ENCODE measurements around the gene ADORA1. TPM values are rescaled to one million over a fixed set of nuclear protein-coding genes. Genes with fewer than 3 reads are reported as not detected.

Gene ADORA1
- total and polyA plus RNA-seq, 8 donors: 8.1 to 19.7 (median 15.5) TPM

DNA sequence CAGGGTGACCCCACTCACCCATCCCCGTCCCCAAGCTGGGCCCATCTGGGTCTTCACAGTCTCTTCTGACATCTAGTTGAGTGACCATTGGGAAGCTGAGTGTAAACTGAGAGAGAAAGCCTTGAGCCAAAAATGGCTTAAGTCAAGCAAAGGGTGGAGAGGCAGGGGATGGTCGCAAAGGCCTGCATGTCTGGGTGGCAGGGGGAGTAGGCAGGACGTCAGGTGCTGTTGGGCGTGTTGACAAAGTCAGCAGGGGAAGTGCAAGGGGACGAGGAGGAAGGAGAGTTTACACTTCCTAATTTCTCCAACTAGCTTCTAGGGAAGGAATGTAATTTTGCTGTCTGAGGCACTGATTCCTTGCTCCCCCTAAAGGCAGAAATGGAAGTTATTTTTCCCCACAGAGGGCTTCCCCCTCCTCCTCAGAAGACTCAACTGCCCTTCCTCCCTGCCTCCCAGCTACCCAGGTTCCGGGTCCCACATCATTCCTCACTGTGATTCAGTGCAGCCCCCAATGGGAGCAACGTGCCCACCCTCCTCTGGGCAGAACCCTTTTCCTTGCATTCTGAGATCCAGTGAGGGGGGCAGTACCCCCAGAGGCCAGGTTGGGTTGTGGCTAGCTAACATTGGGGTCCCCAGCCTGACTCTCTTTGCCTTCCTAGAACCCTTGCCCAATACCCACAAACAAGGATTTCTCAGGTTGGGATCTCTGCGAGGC lies 1.2 kb upstream of the ADORA1 start:
- 27 to 41% methylated on average over 8 of the region's 8 CpGs for WGBS, 2 donors
- ATAC-seq: peak in 2 of 4 donors; percentile 7 to 12
- no peak overlapping the region for H3K4me3 ChIP-seq
- DNase-seq: peak in 1 of 6 donors; percentile 10
- peak overlapping the region in 2 of 4 donors; percentile 5 to 69 for H3K27ac ChIP-seq
- no peak for FAIRE-seq
- no peaks in the 10 kb centered on the region for H3K27me3 ChIP-seq
- intact Hi-C loops (cut with DNase I): no loop called here
- TF ChIP-seq, protein P1, sequence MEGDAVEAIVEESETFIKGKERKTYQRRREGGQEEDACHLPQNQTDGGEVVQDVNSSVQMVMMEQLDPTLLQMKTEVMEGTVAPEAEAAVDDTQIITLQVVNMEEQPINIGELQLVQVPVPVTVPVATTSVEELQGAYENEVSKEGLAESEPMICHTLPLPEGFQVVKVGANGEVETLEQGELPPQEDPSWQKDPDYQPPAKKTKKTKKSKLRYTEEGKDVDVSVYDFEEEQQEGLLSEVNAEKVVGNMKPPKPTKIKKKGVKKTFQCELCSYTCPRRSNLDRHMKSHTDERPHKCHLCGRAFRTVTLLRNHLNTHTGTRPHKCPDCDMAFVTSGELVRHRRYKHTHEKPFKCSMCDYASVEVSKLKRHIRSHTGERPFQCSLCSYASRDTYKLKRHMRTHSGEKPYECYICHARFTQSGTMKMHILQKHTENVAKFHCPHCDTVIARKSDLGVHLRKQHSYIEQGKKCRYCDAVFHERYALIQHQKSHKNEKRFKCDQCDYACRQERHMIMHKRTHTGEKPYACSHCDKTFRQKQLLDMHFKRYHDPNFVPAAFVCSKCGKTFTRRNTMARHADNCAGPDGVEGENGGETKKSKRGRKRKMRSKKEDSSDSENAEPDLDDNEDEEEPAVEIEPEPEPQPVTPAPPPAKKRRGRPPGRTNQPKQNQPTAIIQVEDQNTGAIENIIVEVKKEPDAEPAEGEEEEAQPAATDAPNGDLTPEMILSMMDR (IDR thresholded peaks at IDR 0.05): peak in 1 of 4 donors; percentile 18
- no peaks in the 10 kb centered on the region for H3K9me3 ChIP-seq
- H3K4me1 ChIP-seq: peaks cover 8 to 11% (median 8%) of the 10 kb centered on the region in 3 donors
- H3K36me3 ChIP-seq: no peaks in the 10 kb centered on the region

DNA sequence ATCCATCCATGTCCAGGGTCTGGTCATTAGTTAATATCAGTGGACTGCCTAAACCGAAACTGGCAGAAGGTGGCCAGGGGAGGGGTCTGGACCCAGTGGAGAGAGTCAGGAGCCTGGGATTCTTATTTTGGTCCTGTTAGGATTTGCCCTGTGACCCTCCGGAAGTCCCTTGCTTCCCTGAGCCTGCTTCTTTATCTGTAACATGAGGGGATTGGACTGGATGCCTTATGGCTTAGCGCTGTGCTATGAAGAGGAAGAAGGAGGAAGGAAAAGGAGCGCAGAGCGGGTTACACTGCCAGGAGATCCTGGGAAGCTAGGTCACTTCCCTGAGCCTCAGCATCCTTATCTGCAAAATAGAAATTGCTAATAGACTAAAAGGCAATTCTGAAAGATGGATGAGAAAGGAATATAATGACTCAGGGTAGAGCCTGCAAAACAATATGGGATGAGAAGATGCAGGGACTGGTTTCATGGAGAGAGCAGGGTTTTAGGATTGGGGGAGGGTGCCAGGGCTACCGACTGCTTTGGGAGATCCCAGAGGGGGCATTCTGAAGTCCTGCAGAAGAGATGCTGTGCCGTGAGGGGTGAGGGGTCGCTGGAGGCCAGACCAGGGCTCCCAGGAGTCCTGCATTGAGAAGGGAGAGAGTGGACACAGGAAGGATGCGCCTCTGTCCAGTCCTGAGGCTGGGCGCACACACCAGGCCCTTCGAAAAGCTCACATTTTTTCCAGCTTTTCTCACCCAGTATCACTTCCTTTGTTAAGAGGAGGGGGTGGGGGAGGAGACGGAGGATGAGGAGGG lies 460 bp upstream of the ADORA1 start:
- no peaks in the 10 kb centered on the region for H3K36me3 ChIP-seq
- peaks cover 8 to 11% (median 8%) of the 10 kb centered on the region in 3 donors for H3K4me1 ChIP-seq
- WGBS, 2 donors: 18 to 23% methylated on average over 12 of the region's 12 CpGs
- no peaks in the 10 kb centered on the region for H3K27me3 ChIP-seq
- peak overlapping the region in 3 of 4 donors; percentile 35 to 48 (median 38) for H3K4me3 ChIP-seq
- no peaks in the 10 kb centered on the region for H3K9me3 ChIP-seq
- TF ChIP-seq, protein P1 (IDR thresholded peaks at IDR 0.05): no peak
- intact Hi-C loops (cut with DNase I): no loop called here
- ATAC-seq (peak in 3 of 4 donors; percentile 10 to 22 (median 21)), FAIRE-seq (no peak), DNase-seq (peak in 1 of 6 donors; percentile 16)
- H3K27ac ChIP-seq: peak overlapping the region; percentile 23 to 75 (median 56)

DNA sequence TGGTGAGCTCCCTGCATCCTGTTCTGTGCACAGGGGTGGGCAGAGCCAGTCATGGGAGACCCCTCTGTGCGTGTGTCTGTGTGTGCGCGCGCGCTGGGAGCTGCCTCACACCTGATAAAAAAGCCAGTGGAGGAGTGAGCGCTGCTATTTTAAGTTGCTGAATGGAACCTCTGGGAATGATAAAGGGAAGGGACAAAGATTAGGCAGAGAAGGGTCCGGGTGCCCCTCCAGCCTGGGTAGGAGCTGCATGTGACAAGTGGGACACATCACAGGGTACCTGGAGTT lies 847 bp downstream of the ADORA1 start:
- TF ChIP-seq, protein P1 (IDR thresholded peaks at IDR 0.05): no peak
- H3K36me3 ChIP-seq: no peaks in the 10 kb centered on the region
- peak in 1 of 6 donors; percentile 13 for DNase-seq
- H3K4me1 ChIP-seq: peaks cover 8 to 11% (median 8%) of the 10 kb centered on the region in 3 donors
- H3K4me3 ChIP-seq: peak overlapping the region; percentile 26 to 48 (median 36)
- H3K27me3 ChIP-seq: no peaks in the 10 kb centered on the region
- no peak for FAIRE-seq
- ATAC-seq: no peak
- no peaks in the 10 kb centered on the region for H3K9me3 ChIP-seq
- H3K27ac ChIP-seq: peak overlapping the region; percentile 23 to 75 (median 56)
- intact Hi-C loops (cut with DNase I): no loop called here
- 10 to 15% methylated on average over 7 of the region's 7 CpGs for WGBS, 2 donors

DNA sequence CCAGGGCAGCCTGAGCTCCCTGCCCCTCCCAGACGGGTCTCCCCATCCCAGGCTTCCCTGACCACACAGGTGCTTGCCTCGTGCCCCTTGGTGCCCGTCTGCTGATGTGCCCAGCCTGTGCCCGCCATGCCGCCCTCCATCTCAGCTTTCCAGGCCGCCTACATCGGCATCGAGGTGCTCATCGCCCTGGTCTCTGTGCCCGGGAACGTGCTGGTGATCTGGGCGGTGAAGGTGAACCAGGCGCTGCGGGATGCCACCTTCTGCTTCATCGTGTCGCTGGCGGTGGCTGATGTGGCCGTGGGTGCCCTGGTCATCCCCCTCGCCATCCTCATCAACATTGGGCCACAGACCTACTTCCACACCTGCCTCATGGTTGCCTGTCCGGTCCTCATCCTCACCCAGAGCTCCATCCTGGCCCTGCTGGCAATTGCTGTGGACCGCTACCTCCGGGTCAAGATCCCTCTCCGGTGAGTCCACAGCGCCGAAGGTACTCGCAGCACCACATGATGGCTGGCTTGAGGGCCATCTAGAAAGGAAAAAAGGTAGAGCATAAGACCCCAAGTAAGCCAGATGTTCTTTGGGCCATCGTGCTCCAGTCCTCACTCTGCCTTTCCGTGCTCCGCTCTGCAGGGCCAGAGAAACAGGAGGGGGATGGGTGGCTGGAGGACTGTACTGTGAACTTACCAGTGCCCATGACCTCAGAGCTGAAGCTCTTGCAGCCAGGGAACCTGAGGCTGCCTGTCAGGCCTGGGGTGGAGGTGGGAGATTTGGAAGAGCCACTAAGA lies 1.4 kb downstream of the ADORA1 start:
- FAIRE-seq (no peak), DNase-seq (peak in 3 of 6 donors; percentile 12 to 55 (median 15)), ATAC-seq (peak in 1 of 4 donors; percentile 4)
- Histone ChIP-seq H3K4me1 (peaks cover 8 to 11% (median 8%) of the 10 kb centered on the region in 3 donors), H3K9me3 (no peaks in the 10 kb centered on the region), H3K27ac (peak overlapping the region; percentile 43 to 75 (median 62)), H3K4me3 (peak overlapping the region; percentile 26 to 48 (median 36)), H3K36me3 (no peaks in the 10 kb centered on the region), H3K27me3 (no peaks in the 10 kb centered on the region)
- TF ChIP-seq, protein P1 (IDR thresholded peaks at IDR 0.05): no peak
- intact Hi-C loops (cut with DNase I): no loop called here
- 63 to 68% methylated on average over 27 to 29 of the region's 29 CpGs for whole genome bisulfite sequencing, 2 donors

Data from pancreas (tissue), 10 donors.